SK-N-SH (cell line): ENCODE data around the gene PAN2. TPM values are rescaled to one million over a fixed set of nuclear protein-coding genes. Genes with fewer than 3 reads are reported as not detected.

Source experiments
- CTCF ChIA-PET: fragments of 300-600, 350-600 bp; formaldehyde crosslinking; extraction: SDS; loops from one replicate; lab custom pipeline; 2021; lab: Yijun Ruan, JAX
- POLR2A ChIA-PET: fragments of 350-600 bp; sonication (Branson Sonifier 250); formaldehyde crosslinking; extraction: SDS; loops from one replicate; lab custom pipeline; 2020; ENCODE audit warnings: antibody characterized with exemption, inconsistent platforms; lab: Yijun Ruan, JAX
- DNase-seq: peaks from one replicate; pipeline ENCODE4 v3.0.0; 2012
- H2AFZ ChIP-seq: fragments of 200-600 bp; sonication (generic); 2 replicates; pipeline ENCODE4 v1.8.1; 2016; ENCODE audit warnings: antibody characterized with exemption, mild to moderate bottlenecking, low read depth
- H3F3A ChIP-seq: fragments of 200-600 bp; sonication (generic); replicated peaks from 2 replicates; pipeline ENCODE3; 2016; ENCODE audit warnings: antibody characterized with exemption, mild to moderate bottlenecking; ENCODE audit not compliant: insufficient read depth
- H3K27ac ChIP-seq, 2 experiments: fragments of 200-500 bp in 1 of 2; fragments of 200-600 bp in 1 of 2; sonication (Bioruptor generic) in 1 of 2; sonication (generic), shearing (Covaris generic) in 1 of 2; 2 replicates each; pipeline versions ENCODE4 v1.5.1 to v1.6.1; 2014 to 2016; ENCODE audit warnings: low read depth in 2 of 2, inconsistent platforms in 1 of 2, low read length in 1 of 2, mild to moderate bottlenecking in 1 of 2, mixed read lengths in 1 of 2
- H3K27me3 ChIP-seq: fragments of 200-600 bp; sonication (generic), shearing (Covaris generic); 2 replicates; pipeline ENCODE4 v1.6.1; 2016; ENCODE audit warnings: mixed run types; ENCODE audit not compliant: insufficient read depth
- H3K36me3 ChIP-seq, 2 experiments: fragments of 200-500 bp in 1 of 2; fragments of 200-600 bp in 1 of 2; sonication (Bioruptor generic) in 1 of 2; sonication (generic) in 1 of 2; replicated peaks in 1 of 2; 2 replicates each; pipeline versions ENCODE3 to v1.5.1; 2014 to 2016; ENCODE audit warnings: low read length in 1 of 2, mild to moderate bottlenecking in 1 of 2; ENCODE audit not compliant: insufficient read depth in 2 of 2, control insufficient read depth in 1 of 2
- H3K4me1 ChIP-seq, 2 experiments: fragments of 200-500 bp in 1 of 2; fragments of 200-600 bp in 1 of 2; sonication (Bioruptor generic) in 1 of 2; sonication (generic), shearing (Covaris generic) in 1 of 2; 2 replicates each; pipeline versions ENCODE4 v1.5.1 to v1.6.1; 2014 to 2016; ENCODE audit warnings: low read depth in 1 of 2, low read length in 1 of 2, mixed run types in 1 of 2; ENCODE audit not compliant: insufficient read depth in 2 of 2, control insufficient read depth in 1 of 2
- H3K4me2 ChIP-seq: fragments of 200-600 bp; sonication (generic), shearing (Covaris generic); 2 replicates; pipeline ENCODE4 v1.6.1; 2017; ENCODE audit warnings: mixed run types
- H3K4me3 ChIP-seq, 2 experiments: fragments of 200-500 bp in 1 of 2; fragments of 200-600 bp in 1 of 2; sonication (Bioruptor generic) in 1 of 2; sonication (generic), shearing (Covaris generic) in 1 of 2; 2 replicates each; pipeline versions ENCODE4 v1.5.1 to v1.8.1; 2014 to 2016; ENCODE audit warnings: low read depth in 2 of 2, inconsistent platforms in 1 of 2, low read length in 1 of 2, mild to moderate bottlenecking in 1 of 2, mixed read lengths in 1 of 2, moderate library complexity in 1 of 2
- H3K79me2 ChIP-seq: fragments of 200-600 bp; sonication (generic); 2 replicates; pipeline ENCODE4 v1.8.1; 2017; ENCODE audit warnings: mild to moderate bottlenecking; ENCODE audit not compliant: insufficient read depth
- H3K9ac ChIP-seq: fragments of 200-600 bp; sonication (generic); 2 replicates; pipeline ENCODE4 v1.6.1; 2017; ENCODE audit warnings: mixed run types
- H3K9me2 ChIP-seq: fragments of 200-600 bp; sonication (generic); 2 replicates; pipeline ENCODE4 v1.6.1; 2017; ENCODE audit warnings: mixed run types
- H3K9me3 ChIP-seq: fragments of 200-600 bp; sonication (generic); 2 replicates; pipeline ENCODE4 v1.6.1; 2017; ENCODE audit warnings: mixed run types, mild to moderate bottlenecking, moderate library complexity
- H4K20me1 ChIP-seq: fragments of 200-600 bp; sonication (generic); 2 replicates; pipeline ENCODE4 v1.6.1; 2017; ENCODE audit warnings: mild to moderate bottlenecking, mixed run types; ENCODE audit not compliant: insufficient read depth
- ELF1 ChIP-seq: IDR thresholded peaks from 2 replicates; pipeline ENCODE4 v1.4.0; 2012
- FOXM1 ChIP-seq: IDR thresholded peaks from 2 replicates; pipeline ENCODE4 v1.4.0; 2012; ENCODE audit warnings: low read depth, mild to moderate bottlenecking
- GABPA ChIP-seq: IDR thresholded peaks from 2 replicates; pipeline ENCODE4 v1.4.0; 2012; ENCODE audit warnings: low read depth, mild to moderate bottlenecking
- JUND ChIP-seq: IDR thresholded peaks from 2 replicates; pipeline ENCODE4 v1.4.0; 2012
- NFIC ChIP-seq: IDR thresholded peaks from 2 replicates; pipeline ENCODE4 v1.4.0; 2012; ENCODE audit warnings: borderline replicate concordance
- RCOR1 ChIP-seq: fragments of 150-350 bp; IDR thresholded peaks from 2 replicates; pipeline ENCODE4 v1.6.1; 2017; ENCODE audit warnings: antibody characterized with exemption, low read length
- SMC3 ChIP-seq: IDR thresholded peaks from 2 replicates; pipeline ENCODE4 v1.6.1; 2012; ENCODE audit warnings: low read depth, low read length, improper control_type of control experiment
- TAF1 ChIP-seq: IDR thresholded peaks from 2 replicates; pipeline ENCODE4 v1.6.1; 2012; ENCODE audit warnings: low read depth, mild to moderate bottlenecking, low read length, moderate library complexity, borderline replicate concordance
- USF1 ChIP-seq: IDR thresholded peaks from 2 replicates; pipeline ENCODE4 v1.4.0; 2012; ENCODE audit warnings: low read depth, borderline replicate concordance
- YY1 ChIP-seq: IDR thresholded peaks from 2 replicates; pipeline ENCODE4 v1.4.0; 2012; ENCODE audit warnings: low read depth, mild to moderate bottlenecking
- ZBTB33 ChIP-seq: IDR thresholded peaks from 2 replicates; pipeline ENCODE4 v1.4.0; 2012; ENCODE audit warnings: low read depth, borderline replicate concordance
- WGBS: methylation state at CpG from one replicate; pipeline ENCODE4 v1.1.6; 2017; ENCODE audit warnings: low lambda C conversion rate; 5-methylcytosine and 5-hydroxymethylcytosine counted together
- polyA plus RNA-seq, 3 experiments: library from polyadenylated mRNA; depleted of rRNA; stranded (reverse); fragments of >200 nt; gene quantifications; 2 replicates each; pipeline ENCODE4 v1.2.3, GENCODE V29; 2012
- TF ChIP-seq, protein P1 (sequence below): fragments of 150-350 bp; IDR thresholded peaks from 2 replicates; pipeline ENCODE4 v1.6.1; 2016; ENCODE audit warnings: mild to moderate bottlenecking, low read depth, low read length
- TF ChIP-seq, protein P2 (sequence below): IDR thresholded peaks from 2 replicates; pipeline ENCODE4; 2012

PAN2 gene
- polyA plus RNA-seq, 1 of the 3 experiments (the other 2 are of a cell fraction): 37.1 TPM

DNA sequence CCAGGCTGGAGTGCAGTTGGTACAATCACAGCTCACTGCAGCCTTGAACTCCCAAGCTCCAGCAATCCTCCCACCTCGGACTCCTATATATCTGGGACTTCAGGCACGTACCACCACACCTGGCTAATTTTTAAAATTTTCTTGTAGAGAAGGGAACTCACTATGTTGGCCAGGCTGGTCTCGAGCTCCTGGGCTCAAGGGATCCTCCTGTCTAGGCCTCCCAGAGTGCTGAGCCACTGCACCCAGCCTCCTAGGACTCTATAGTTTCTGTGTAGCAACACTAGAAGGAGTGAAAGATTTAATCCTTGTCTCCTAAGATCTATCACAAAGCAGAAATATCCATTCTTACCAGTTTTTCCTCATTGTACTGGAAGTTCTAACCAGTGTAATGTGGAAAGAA, 33.1 kb upstream of the PAN2 start:
- Histone ChIP-seq H3K9me2 (no peaks in the 10 kb centered on the region), H3F3A (no peaks in the 10 kb centered on the region), H3K27ac (no peak overlapping the region), H3K4me2 (no peak overlapping the region), H3K36me3 (no peaks in the 10 kb centered on the region), H3K4me3 (no peak overlapping the region), H3K9ac (no peak overlapping the region), H3K27me3 (no peaks in the 10 kb centered on the region), H3K9me3 (no peaks in the 10 kb centered on the region), H4K20me1 (no peaks in the 10 kb centered on the region), H3K79me2 (no peaks in the 10 kb centered on the region), H2AFZ (no peak overlapping the region), H3K4me1 (no peaks in the 10 kb centered on the region)
- DNase-seq: no peak
- no peak for TF ChIP-seq RCOR1
- no peak for TF ChIP-seq ZBTB33
- no peak for TF ChIP-seq NFIC
- no peak for TF ChIP-seq TAF1
- TF ChIP-seq, protein P1, sequence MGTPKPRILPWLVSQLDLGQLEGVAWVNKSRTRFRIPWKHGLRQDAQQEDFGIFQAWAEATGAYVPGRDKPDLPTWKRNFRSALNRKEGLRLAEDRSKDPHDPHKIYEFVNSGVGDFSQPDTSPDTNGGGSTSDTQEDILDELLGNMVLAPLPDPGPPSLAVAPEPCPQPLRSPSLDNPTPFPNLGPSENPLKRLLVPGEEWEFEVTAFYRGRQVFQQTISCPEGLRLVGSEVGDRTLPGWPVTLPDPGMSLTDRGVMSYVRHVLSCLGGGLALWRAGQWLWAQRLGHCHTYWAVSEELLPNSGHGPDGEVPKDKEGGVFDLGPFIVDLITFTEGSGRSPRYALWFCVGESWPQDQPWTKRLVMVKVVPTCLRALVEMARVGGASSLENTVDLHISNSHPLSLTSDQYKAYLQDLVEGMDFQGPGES: no peak
- TF ChIP-seq, protein P2, sequence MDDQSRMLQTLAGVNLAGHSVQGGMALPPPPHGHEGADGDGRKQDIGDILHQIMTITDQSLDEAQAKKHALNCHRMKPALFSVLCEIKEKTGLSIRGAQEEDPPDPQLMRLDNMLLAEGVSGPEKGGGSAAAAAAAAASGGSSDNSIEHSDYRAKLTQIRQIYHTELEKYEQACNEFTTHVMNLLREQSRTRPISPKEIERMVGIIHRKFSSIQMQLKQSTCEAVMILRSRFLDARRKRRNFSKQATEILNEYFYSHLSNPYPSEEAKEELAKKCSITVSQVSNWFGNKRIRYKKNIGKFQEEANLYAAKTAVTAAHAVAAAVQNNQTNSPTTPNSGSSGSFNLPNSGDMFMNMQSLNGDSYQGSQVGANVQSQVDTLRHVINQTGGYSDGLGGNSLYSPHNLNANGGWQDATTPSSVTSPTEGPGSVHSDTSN: no peak
- TF ChIP-seq USF1: no peak
- TF ChIP-seq FOXM1: no peak
- no peak for TF ChIP-seq SMC3
- TF ChIP-seq ELF1: no peak
- no peak for TF ChIP-seq JUND
- no peak for TF ChIP-seq YY1
- no peak for TF ChIP-seq GABPA
- 46% methylated on average over 3 of the region's 3 CpGs for WGBS
- CTCF ChIA-PET: no interaction called here
- POLR2A ChIA-PET: no interaction called here
